Measurements from ENCODE around the gene SLC27A6.
"Not testable (repeated sequence)": the region's sequence is repeated elsewhere in the genome, so short reads cannot be mapped to it uniquely, and the experiment has no call there.

DNA sequence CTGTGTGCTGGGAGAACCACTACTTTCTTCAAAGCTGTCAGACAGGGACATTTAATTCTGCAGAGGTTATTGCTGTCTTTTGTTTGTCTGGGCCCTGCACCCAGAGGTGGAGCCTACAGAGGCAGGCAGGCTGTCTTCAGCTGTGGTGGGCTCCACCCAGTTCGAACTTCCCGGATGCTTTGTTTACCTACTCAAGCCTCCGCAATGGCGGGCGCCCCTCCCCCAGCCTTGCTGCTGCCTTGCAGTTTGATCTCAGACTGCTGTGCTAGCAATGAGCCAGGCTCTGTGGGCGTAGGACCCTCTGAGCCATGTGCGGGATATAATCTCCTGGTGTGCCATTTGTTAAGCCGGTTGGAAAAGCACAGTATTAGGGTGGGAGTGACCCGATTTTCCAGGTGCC, 22.2 kb upstream of the SLC27A6 start:
- TF ChIP-seq, protein P1, sequence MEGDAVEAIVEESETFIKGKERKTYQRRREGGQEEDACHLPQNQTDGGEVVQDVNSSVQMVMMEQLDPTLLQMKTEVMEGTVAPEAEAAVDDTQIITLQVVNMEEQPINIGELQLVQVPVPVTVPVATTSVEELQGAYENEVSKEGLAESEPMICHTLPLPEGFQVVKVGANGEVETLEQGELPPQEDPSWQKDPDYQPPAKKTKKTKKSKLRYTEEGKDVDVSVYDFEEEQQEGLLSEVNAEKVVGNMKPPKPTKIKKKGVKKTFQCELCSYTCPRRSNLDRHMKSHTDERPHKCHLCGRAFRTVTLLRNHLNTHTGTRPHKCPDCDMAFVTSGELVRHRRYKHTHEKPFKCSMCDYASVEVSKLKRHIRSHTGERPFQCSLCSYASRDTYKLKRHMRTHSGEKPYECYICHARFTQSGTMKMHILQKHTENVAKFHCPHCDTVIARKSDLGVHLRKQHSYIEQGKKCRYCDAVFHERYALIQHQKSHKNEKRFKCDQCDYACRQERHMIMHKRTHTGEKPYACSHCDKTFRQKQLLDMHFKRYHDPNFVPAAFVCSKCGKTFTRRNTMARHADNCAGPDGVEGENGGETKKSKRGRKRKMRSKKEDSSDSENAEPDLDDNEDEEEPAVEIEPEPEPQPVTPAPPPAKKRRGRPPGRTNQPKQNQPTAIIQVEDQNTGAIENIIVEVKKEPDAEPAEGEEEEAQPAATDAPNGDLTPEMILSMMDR (IDR thresholded peaks at IDR 0.05), result not testable (repeated sequence)
- TF ChIP-seq POLR2AphosphoS5 (IDR thresholded peaks at IDR 0.05), result not testable (repeated sequence)

All from sigmoid colon (tissue), 4 donors.